HAP-1 (cell line): ENCODE data around the gene VARS2.
"Not testable (repeated sequence)": the region's sequence is repeated elsewhere in the genome, so short reads cannot be mapped to it uniquely, and the experiment has no call there.

ENCODE experiments used
- DNase-seq, 2 experiments: peaks; one replicate each; pipeline ENCODE4 v3.0.0-alpha.2; 2016 to 2020; ENCODE audit warnings: low spot score in 2 of 2
- H3K27me3 ChIP-seq: fragments of 250-450 bp; sonication (Bioruptor Pico); 2 replicates; pipeline ENCODE4 v1.5.1; 2020; ENCODE audit warnings: low read depth, mild to moderate bottlenecking, moderate library complexity
- H3K36me3 ChIP-seq: fragments of 250-450 bp; sonication (Bioruptor Pico); replicated peaks from 2 replicates; pipeline ENCODE4 v1.5.1; 2020; ENCODE audit warnings: mild to moderate bottlenecking
- H3K4me1 ChIP-seq: fragments of 250-450 bp; sonication (Bioruptor Pico); 2 replicates; pipeline ENCODE4 v1.5.1; 2020; ENCODE audit warnings: mild to moderate bottlenecking
- H3K4me3 ChIP-seq: fragments of 250-450 bp; sonication (Bioruptor Pico); 2 replicates; pipeline ENCODE4 v1.5.1; 2020; ENCODE audit warnings: mild to moderate bottlenecking, moderate library complexity
- H3K9me3 ChIP-seq: fragments of 250-450 bp; sonication (Bioruptor Pico); 2 replicates; pipeline ENCODE4 v1.5.1; 2020; ENCODE audit warnings: mild to moderate bottlenecking, moderate library complexity
- in situ Hi-C: fragments of 300-500 bp; cut with MboI; formaldehyde crosslinking; loops from 3 replicates; pipeline ENCODE4 v1.14.3; 2020; ENCODE audit warnings: low sequenced_read_pairs, inconsistent platforms, mixed read lengths

Gene VARS2

GRCh38 chr6:30917041-30917440 lies 3.0 kb downstream of the VARS2 start:
- Histone ChIP-seq H3K4me3 (no peak overlapping the region), H3K36me3 (peaks cover 61% of the 10 kb centered on the region), H3K4me1 (peaks cover 20% of the 10 kb centered on the region), H3K27me3 (no peaks in the 10 kb centered on the region), H3K9me3 (no peaks in the 10 kb centered on the region)
- in situ Hi-C loops, result loop anchor here (5.0 kb wide), 1 partner anchor 160 kb away; no protein-coding TSS in a partner anchor
- DNase-seq, result no peak

GRCh38 chr6:30917487-30917886 lies 3.4 kb downstream of the VARS2 start:
- no peaks in the 10 kb centered on the region for H3K9me3 ChIP-seq
- in situ Hi-C loops, result loop anchor here (5.0 kb wide), 1 partner anchor 160 kb away; no protein-coding TSS in a partner anchor
- no peak overlapping the region for H3K4me3 ChIP-seq
- H3K36me3 ChIP-seq, result peaks cover 66% of the 10 kb centered on the region
- no peaks in the 10 kb centered on the region for H3K27me3 ChIP-seq
- H3K4me1 ChIP-seq, result peaks cover 20% of the 10 kb centered on the region
- DNase-seq, result no peak

GRCh38 chr6:30918670-30919069 lies 4.6 kb downstream of the VARS2 start:
- no peak for DNase-seq
- no peak overlapping the region for H3K4me3 ChIP-seq
- peaks cover 69% of the 10 kb centered on the region for H3K36me3 ChIP-seq
- H3K9me3 ChIP-seq, result no peaks in the 10 kb centered on the region
- in situ Hi-C loops, result loop anchor here (5.0 kb wide), 1 partner anchor 159 kb away; no protein-coding TSS in a partner anchor
- H3K27me3 ChIP-seq, result no peaks in the 10 kb centered on the region
- peaks cover 20% of the 10 kb centered on the region for H3K4me1 ChIP-seq

GRCh38 chr6:30922447-30922852 lies 8.4 kb downstream of the VARS2 start:
- Histone ChIP-seq H3K4me1 (no peaks in the 10 kb centered on the region), H3K36me3 (peaks cover 73% of the 10 kb centered on the region), H3K9me3 (no peaks in the 10 kb centered on the region), H3K4me3 (no peak overlapping the region), H3K27me3 (no peaks in the 10 kb centered on the region)
- DNase-seq, result no peak
- in situ Hi-C loops, result no loop called here

- H3K27me3 ChIP-seq, H3K4me3 ChIP-seq, DNase-seq, H3K9me3 ChIP-seq, H3K4me1 ChIP-seq, in situ Hi-C loops: not testable (repeated sequence)
- H3K36me3 ChIP-seq, result peaks cover 65% of the 10 kb centered on the region
These were observed 10.1 kb downstream of the VARS2 start for GRCh38 chr6:30924040-30924627.

GRCh38 chr6:30926644-30927043 lies 12.6 kb downstream of the VARS2 start:
- Histone ChIP-seq H3K27me3 (no peaks in the 10 kb centered on the region), H3K9me3 (no peaks in the 10 kb centered on the region), H3K4me1 (no peaks in the 10 kb centered on the region), H3K36me3 (peaks cover 49% of the 10 kb centered on the region), H3K4me3 (no peak overlapping the region)
- in situ Hi-C loops, result no loop called here
- DNase-seq, result no peak

- H3K9me3 ChIP-seq, H3K4me3 ChIP-seq, H3K27me3 ChIP-seq, DNase-seq, H3K4me1 ChIP-seq, in situ Hi-C loops: not testable (repeated sequence)
- peaks cover 45% of the 10 kb centered on the region for H3K36me3 ChIP-seq
These were observed 13.0 kb downstream of the VARS2 start for GRCh38 chr6:30927080-30927479.

- H3K4me3 ChIP-seq, result no peak overlapping the region
- H3K4me1 ChIP-seq, result no peaks in the 10 kb centered on the region
- peaks cover 30% of the 10 kb centered on the region for H3K36me3 ChIP-seq
- DNase-seq, result no peak
- no peaks in the 10 kb centered on the region for H3K9me3 ChIP-seq
- in situ Hi-C loops, result no loop called here
- no peaks in the 10 kb centered on the region for H3K27me3 ChIP-seq
These were observed 14.6 kb downstream of the VARS2 start for GRCh38 chr6:30928677-30929076.

GRCh38 chr6:30930506-30930905 lies 16.5 kb downstream of the VARS2 start:
- in situ Hi-C loops, result no loop called here
- H3K9me3 ChIP-seq, result no peaks in the 10 kb centered on the region

GRCh38 chr6:30931272-30931671 lies 17.2 kb downstream of the VARS2 start:
- no peak overlapping the region for H3K4me3 ChIP-seq
- DNase-seq, result no peak
- no peaks in the 10 kb centered on the region for H3K27me3 ChIP-seq
- no peaks in the 10 kb centered on the region for H3K4me1 ChIP-seq
- in situ Hi-C loops, result no loop called here
- H3K36me3 ChIP-seq, result peaks cover 10% of the 10 kb centered on the region; the same call in 1 of the 2 replicates
- H3K9me3 ChIP-seq, result no peaks in the 10 kb centered on the region

More at GRCh38 chr6:30930506-30930905, 16.5 kb downstream of the VARS2 start:
- Histone ChIP-seq H3K36me3 (peaks cover 15% of the 10 kb centered on the region; the same call in 1 of the 2 replicates), H3K27me3 (no peaks in the 10 kb centered on the region), H3K4me1 (no peaks in the 10 kb centered on the region), H3K4me3 (no peak overlapping the region)
- no peak for DNase-seq

- Histone ChIP-seq H3K4me3 (no peak within 1 kb of the TSS), H3K36me3 (peaks cover 4% of the 10 kb centered on the region; the same call in 1 of the 2 replicates), H3K4me1 (no peaks in the 10 kb centered on the region), H3K27me3 (no peaks in the 10 kb centered on the region), H3K9me3 (no peaks in the 10 kb centered on the region)
- DNase-seq, result no peak
- in situ Hi-C loops, result no loop called here
These were observed 18.1 kb downstream of the VARS2 start, which contains the start of gene SFTA2 for GRCh38 chr6:30931969-30932645. Gene SFTA2 (minus strand): TSS chr6:30932170. CDS start chr6:30932096, 74 bp downstream.

GRCh38 chr6:30932665-30933365 lies 18.8 kb downstream of the VARS2 start:
- in situ Hi-C loops, result no loop called here

GRCh38 chr6:30935018-30935417 lies 21.0 kb downstream of the VARS2 start:
- Histone ChIP-seq H3K9me3 (no peaks in the 10 kb centered on the region), H3K4me3 (no peak overlapping the region), H3K27me3 (no peaks in the 10 kb centered on the region), H3K36me3 (no peaks in the 10 kb centered on the region), H3K4me1 (no peaks in the 10 kb centered on the region)
- in situ Hi-C loops, result no loop called here
- no peak for DNase-seq

More at GRCh38 chr6:30932665-30933365, 18.8 kb downstream of the VARS2 start:
- H3K36me3 ChIP-seq, result peaks cover 4% of the 10 kb centered on the region; the same call in 1 of the 2 replicates
- DNase-seq, result no peak
- no peak overlapping the region for H3K4me3 ChIP-seq
- no peaks in the 10 kb centered on the region for H3K9me3 ChIP-seq
- H3K4me1 ChIP-seq, result no peaks in the 10 kb centered on the region
- H3K27me3 ChIP-seq, result no peaks in the 10 kb centered on the region

- Histone ChIP-seq H3K4me1 (peaks cover under 1% of the 10 kb centered on the region), H3K9me3 (no peaks in the 10 kb centered on the region), H3K4me3 (no peak overlapping the region), H3K27me3 (no peaks in the 10 kb centered on the region), H3K36me3 (no peaks in the 10 kb centered on the region)
- no peak for DNase-seq
- in situ Hi-C loops, result no loop called here
These were observed 23.2 kb downstream of the VARS2 start for GRCh38 chr6:30937265-30937664.
